K562 (cell line): ENCODE measurements around the gene PPM1G. TPM values are rescaled to one million over a fixed set of nuclear protein-coding genes. Genes with fewer than 3 reads are reported as not detected.

Source experiments
- BCOR ChIP-seq: fragments of 450-650 bp; IDR thresholded peaks from 2 replicates; pipeline ENCODE4 v1.6.1; 2016
- KAT7 ChIP-seq: sonication (generic); formaldehyde crosslinking; IDR thresholded peaks from 2 replicates; pipeline ENCODE4 v1.8.0; 2022; ENCODE audit warnings: missing genetic modification reagents, mild to moderate bottlenecking, borderline replicate concordance
- MTA3 ChIP-seq: fragments of 450-650 bp; formaldehyde crosslinking; IDR thresholded peaks from 2 replicates; pipeline ENCODE4 v1.6.1; 2017; ENCODE audit warnings: mild to moderate bottlenecking, borderline replicate concordance
- NR2C1 ChIP-seq, 2 experiments: fragments of 450-650 bp; IDR thresholded peaks; 2 replicates each; pipeline ENCODE4 v1.6.1; 2017; ENCODE audit warnings: mild to moderate bottlenecking in 2 of 2, antibody characterized with exemption in 1 of 2, inconsistent platforms in 1 of 2, missing compliant biosample characterization in 1 of 2, missing genetic modification characterization in 1 of 2
- RAD51 ChIP-seq: fragments of 450-650 bp; IDR thresholded peaks from 2 replicates; pipeline ENCODE4 v1.7.1; 2016; ENCODE audit warnings: low read depth, mild to moderate bottlenecking, borderline replicate concordance
- RFX1 ChIP-seq: fragments of 450-650 bp; IDR thresholded peaks from 2 replicates; pipeline ENCODE4 v1.6.1; 2016; ENCODE audit warnings: mild to moderate bottlenecking, moderate library complexity
- SOX6 ChIP-seq: fragments of 450-650 bp; IDR thresholded peaks from 2 replicates; pipeline ENCODE4 v1.6.1; 2014; ENCODE audit warnings: mild to moderate bottlenecking
- ZEB2 ChIP-seq: fragments of 450-650 bp; IDR thresholded peaks from 2 replicates; pipeline ENCODE4 v1.6.1; 2016
- ZNF780A ChIP-seq: fragments of 250-450 bp; sonication (Bioruptor Pico); IDR thresholded peaks from 2 replicates; pipeline ENCODE4 v1.5.0; 2021; ENCODE audit warnings: mild to moderate bottlenecking
- polyA plus RNA-seq, 8 experiments: library from polyadenylated mRNA; depleted of rRNA in 4 of 8; stranded (reverse) in 5 of 8; unstranded in 3 of 8; fragments of >200 nt; fragmentation: Nextera tagmentation in 2 of 8; fragmentation: Illumina TruSeq in 1 of 8; extraction: Ambion mirVana in 2 of 8; extraction: Trizol in 1 of 8; gene quantifications; 2 replicates each; pipeline versions ENCODE4 v1.2.1 to v1.2.3, GENCODE V29; 2011 to 2014; ENCODE audit warnings: inconsistent platforms in 1 of 8, missing spikeins in 1 of 8
- total RNA-seq, 7 experiments: library from RNA; depleted of rRNA in 6 of 7; stranded (reverse); fragments of >200 nt in 6 of 7; fragmentation: Illumina TruSeq in 2 of 7; extraction: Trizol in 2 of 7; gene quantifications; 2 replicates each; pipeline versions ENCODE4 v1.2.1 to v1.2.3, GENCODE V29; 2011 to 2021; ENCODE audit warnings: low replicate concordance in 1 of 7
- TF ChIP-seq, protein P1 (sequence below): sonication (generic); formaldehyde crosslinking; IDR thresholded peaks from 2 replicates; pipeline ENCODE4 v1.8.0; 2022; ENCODE audit warnings: mild to moderate bottlenecking, missing genetic modification reagents
- TF ChIP-seq, protein P2 (sequence below): fragments of 450-650 bp; formaldehyde crosslinking; IDR thresholded peaks from 2 replicates; pipeline ENCODE4 v1.4.0; 2020; ENCODE audit warnings: mild to moderate bottlenecking, moderate library complexity
- TF ChIP-seq, protein P3 (sequence below): sonication (generic); formaldehyde crosslinking; IDR thresholded peaks from 2 replicates; pipeline ENCODE4 v1.8.1; 2023; ENCODE audit warnings: mild to moderate bottlenecking, missing genetic modification reagents
- TF ChIP-seq, protein P4 (sequence below): fragments of 250-450 bp; sonication (Bioruptor Pico); IDR thresholded peaks from 2 replicates; pipeline ENCODE4 v1.4.0; 2020; ENCODE audit warnings: mild to moderate bottlenecking, moderate library complexity
- TF ChIP-seq, protein P5 (sequence below): sonication (generic); formaldehyde crosslinking; IDR thresholded peaks from 2 replicates; pipeline ENCODE4 v1.8.0; 2022; ENCODE audit warnings: missing genetic modification reagents, mild to moderate bottlenecking, moderate library complexity, borderline replicate concordance
- TF ChIP-seq, protein P6 (sequence below): fragments of 450-650 bp; IDR thresholded peaks from 2 replicates; pipeline ENCODE4 v1.7.1; 2018; ENCODE audit warnings: mild to moderate bottlenecking, low read depth; ENCODE audit not compliant: partially characterized antibody

The PPM1G gene
- total and polyA plus RNA-seq, 9 of the 15 experiments (the other 6 are each of a cell fraction or from before 2014, with no cell fraction given): 61.7 to 230 (median 153) TPM

DNA sequence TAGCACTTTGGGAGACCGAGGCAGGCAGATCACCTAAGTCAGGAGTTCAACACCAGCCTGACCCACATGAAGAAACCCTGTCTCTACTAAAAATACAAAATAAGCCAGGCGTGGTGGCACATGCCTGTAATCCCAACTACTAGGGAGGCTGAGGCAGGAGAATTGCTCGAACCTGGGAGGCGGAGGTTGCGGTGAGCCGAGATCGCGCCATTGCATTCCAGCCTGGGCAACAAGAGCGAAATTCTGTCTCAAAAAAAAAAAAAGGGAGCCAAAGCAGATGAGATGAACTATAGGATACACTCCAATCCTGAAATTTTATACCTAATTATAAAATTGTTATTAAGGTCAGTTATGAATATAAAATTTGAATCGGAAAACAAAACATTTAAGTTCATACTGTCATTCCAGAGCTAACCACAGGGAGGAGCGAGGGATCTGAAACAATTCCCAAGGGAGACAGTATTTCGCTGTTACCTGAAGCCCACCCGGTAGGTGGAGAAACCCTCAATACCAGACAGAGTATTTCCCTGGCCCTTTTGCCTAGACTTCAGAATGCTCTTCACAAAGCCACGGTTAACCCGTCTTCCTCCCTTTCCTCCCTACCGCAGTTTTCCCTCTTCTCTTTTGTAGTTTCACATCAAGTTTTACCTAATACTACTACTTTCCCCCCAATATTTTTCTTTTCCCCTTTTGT is 1.4 kb downstream of the PPM1G start (continued):
- TF ChIP-seq, protein P1, sequence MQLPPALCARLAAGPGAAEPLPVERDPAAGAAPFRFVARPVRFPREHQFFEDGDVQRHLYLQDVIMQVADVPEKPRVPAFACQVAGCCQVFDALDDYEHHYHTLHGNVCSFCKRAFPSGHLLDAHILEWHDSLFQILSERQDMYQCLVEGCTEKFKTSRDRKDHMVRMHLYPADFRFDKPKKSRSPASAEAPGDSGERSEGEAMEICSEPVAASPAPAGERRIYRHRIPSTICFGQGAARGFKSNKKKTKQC (CRISPR knock-in tag): no peak
- TF ChIP-seq RFX1: no peak
- no peak; the same call in 1 of the 2 replicates for TF ChIP-seq MTA3
- TF ChIP-seq, protein P2, sequence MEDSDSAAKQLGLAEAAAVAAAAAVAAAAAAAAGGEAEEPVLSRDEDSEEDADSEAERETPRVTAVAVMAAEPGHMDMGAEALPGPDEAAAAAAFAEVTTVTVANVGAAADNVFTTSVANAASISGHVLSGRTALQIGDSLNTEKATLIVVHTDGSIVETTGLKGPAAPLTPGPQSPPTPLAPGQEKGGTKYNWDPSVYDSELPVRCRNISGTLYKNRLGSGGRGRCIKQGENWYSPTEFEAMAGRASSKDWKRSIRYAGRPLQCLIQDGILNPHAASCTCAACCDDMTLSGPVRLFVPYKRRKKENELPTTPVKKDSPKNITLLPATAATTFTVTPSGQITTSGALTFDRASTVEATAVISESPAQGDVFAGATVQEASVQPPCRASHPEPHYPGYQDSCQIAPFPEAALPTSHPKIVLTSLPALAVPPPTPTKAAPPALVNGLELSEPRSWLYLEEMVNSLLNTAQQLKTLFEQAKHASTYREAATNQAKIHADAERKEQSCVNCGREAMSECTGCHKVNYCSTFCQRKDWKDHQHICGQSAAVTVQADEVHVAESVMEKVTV: 0 out of 2 replicates have a peak, but pooled peaks have one; percentile 13
- no peak for TF ChIP-seq SOX6
- TF ChIP-seq KAT7: peak; percentile 68; the same call in 1 of the 2 replicates
- no peak for TF ChIP-seq RAD51
- TF ChIP-seq ZNF780A (CRISPR knock-in tag): no peak
- no peak for TF ChIP-seq BCOR
- 0 out of 2 replicates have a peak, but pooled peaks have one; percentile 44 for TF ChIP-seq ZEB2
- TF ChIP-seq, protein P3, sequence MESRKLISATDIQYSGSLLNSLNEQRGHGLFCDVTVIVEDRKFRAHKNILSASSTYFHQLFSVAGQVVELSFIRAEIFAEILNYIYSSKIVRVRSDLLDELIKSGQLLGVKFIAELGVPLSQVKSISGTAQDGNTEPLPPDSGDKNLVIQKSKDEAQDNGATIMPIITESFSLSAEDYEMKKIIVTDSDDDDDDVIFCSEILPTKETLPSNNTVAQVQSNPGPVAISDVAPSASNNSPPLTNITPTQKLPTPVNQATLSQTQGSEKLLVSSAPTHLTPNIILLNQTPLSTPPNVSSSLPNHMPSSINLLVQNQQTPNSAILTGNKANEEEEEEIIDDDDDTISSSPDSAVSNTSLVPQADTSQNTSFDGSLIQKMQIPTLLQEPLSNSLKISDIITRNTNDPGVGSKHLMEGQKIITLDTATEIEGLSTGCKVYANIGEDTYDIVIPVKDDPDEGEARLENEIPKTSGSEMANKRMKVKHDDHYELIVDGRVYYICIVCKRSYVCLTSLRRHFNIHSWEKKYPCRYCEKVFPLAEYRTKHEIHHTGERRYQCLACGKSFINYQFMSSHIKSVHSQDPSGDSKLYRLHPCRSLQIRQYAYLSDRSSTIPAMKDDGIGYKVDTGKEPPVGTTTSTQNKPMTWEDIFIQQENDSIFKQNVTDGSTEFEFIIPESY (CRISPR knock-in tag): peak; percentile 80
- no peak; the same call in 1 of the 2 replicates for TF ChIP-seq NR2C1 (IDR thresholded peaks at IDR 0.05)
- no peak for TF ChIP-seq NR2C1 (tag; IDR thresholded peaks at IDR 0.05)
- TF ChIP-seq, protein P4, sequence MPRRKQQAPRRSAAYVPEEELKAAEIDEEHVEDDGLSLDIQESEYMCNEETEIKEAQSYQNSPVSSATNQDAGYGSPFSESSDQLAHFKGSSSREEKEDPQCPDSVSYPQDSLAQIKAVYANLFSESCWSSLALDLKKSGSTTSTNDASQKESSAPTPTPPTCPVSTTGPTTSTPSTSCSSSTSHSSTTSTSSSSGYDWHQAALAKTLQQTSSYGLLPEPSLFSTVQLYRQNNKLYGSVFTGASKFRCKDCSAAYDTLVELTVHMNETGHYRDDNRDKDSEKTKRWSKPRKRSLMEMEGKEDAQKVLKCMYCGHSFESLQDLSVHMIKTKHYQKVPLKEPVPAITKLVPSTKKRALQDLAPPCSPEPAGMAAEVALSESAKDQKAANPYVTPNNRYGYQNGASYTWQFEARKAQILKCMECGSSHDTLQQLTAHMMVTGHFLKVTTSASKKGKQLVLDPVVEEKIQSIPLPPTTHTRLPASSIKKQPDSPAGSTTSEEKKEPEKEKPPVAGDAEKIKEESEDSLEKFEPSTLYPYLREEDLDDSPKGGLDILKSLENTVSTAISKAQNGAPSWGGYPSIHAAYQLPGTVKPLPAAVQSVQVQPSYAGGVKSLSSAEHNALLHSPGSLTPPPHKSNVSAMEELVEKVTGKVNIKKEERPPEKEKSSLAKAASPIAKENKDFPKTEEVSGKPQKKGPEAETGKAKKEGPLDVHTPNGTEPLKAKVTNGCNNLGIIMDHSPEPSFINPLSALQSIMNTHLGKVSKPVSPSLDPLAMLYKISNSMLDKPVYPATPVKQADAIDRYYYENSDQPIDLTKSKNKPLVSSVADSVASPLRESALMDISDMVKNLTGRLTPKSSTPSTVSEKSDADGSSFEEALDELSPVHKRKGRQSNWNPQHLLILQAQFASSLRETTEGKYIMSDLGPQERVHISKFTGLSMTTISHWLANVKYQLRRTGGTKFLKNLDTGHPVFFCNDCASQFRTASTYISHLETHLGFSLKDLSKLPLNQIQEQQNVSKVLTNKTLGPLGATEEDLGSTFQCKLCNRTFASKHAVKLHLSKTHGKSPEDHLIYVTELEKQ (CRISPR knock-in tag): no peak
- TF ChIP-seq, protein P5, sequence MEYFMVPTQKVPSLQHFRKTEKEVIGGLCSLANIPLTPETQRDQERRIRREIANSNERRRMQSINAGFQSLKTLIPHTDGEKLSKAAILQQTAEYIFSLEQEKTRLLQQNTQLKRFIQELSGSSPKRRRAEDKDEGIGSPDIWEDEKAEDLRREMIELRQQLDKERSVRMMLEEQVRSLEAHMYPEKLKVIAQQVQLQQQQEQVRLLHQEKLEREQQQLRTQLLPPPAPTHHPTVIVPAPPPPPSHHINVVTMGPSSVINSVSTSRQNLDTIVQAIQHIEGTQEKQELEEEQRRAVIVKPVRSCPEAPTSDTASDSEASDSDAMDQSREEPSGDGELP (CRISPR knock-in tag): 0 out of 2 replicates have a peak, but pooled peaks have one; percentile 23
- TF ChIP-seq, protein P6, sequence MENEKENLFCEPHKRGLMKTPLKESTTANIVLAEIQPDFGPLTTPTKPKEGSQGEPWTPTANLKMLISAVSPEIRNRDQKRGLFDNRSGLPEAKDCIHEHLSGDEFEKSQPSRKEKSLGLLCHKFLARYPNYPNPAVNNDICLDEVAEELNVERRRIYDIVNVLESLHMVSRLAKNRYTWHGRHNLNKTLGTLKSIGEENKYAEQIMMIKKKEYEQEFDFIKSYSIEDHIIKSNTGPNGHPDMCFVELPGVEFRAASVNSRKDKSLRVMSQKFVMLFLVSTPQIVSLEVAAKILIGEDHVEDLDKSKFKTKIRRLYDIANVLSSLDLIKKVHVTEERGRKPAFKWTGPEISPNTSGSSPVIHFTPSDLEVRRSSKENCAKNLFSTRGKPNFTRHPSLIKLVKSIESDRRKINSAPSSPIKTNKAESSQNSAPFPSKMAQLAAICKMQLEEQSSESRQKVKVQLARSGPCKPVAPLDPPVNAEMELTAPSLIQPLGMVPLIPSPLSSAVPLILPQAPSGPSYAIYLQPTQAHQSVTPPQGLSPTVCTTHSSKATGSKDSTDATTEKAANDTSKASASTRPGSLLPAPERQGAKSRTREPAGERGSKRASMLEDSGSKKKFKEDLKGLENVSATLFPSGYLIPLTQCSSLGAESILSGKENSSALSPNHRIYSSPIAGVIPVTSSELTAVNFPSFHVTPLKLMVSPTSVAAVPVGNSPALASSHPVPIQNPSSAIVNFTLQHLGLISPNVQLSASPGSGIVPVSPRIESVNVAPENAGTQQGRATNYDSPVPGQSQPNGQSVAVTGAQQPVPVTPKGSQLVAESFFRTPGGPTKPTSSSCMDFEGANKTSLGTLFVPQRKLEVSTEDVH: no peak
